Heart left ventricle (tissue), 16 donors: ENCODE measurements around the gene CSTPP1. TPM values are rescaled to one million over a fixed set of nuclear protein-coding genes. Genes with fewer than 3 reads are reported as not detected.

ENCODE experiments used
- ATAC-seq, 4 donors: fragments of 200-7000 bp; cut with Tn5 transposase; one replicate each; pipeline ENCODE4 v1.9.1; 2020 to 2022; ENCODE audit warnings: moderate library complexity in 4 of 4, mild to moderate bottlenecking in 3 of 4, moderate number of reproducible peaks in 1 of 4
- DNase-seq, 5 donors: peaks; one replicate each; pipeline ENCODE4 v3.0.0-alpha.2; 2020
- H3K27ac ChIP-seq, 12 donors: fragments of 200-600 bp; sonication (generic) in 4 of 12; one replicate each; pipeline versions ENCODE4 v1.5.0 to v1.8.0; 2016 to 2022; ENCODE audit warnings: mild to moderate bottlenecking in 2 of 12
- H3K27me3 ChIP-seq, 9 donors: fragments of 200-600 bp; sonication (generic) in 2 of 9; one replicate each; pipeline versions ENCODE4 v1.5.1 to v1.8.0; 2016 to 2022; ENCODE audit warnings: mild to moderate bottlenecking in 3 of 9
- H3K36me3 ChIP-seq, 9 donors: fragments of 200-600 bp; sonication (generic) in 2 of 9; one replicate each; pipeline versions ENCODE4 v1.5.0 to v1.8.0; 2018 to 2022; ENCODE audit warnings: mild to moderate bottlenecking in 2 of 9
- H3K4me1 ChIP-seq, 12 donors: fragments of 200-600 bp; sonication (generic) in 4 of 12; one replicate each; pipeline versions ENCODE4 v1.5.0 to v1.8.0; 2016 to 2022; ENCODE audit warnings: mild to moderate bottlenecking in 3 of 12
- H3K4me3 ChIP-seq, 12 donors: fragments of 200-600 bp; sonication (generic) in 4 of 12; one replicate each; pipeline versions ENCODE4 v1.5.0 to v1.8.0; 2017 to 2022; ENCODE audit warnings: mild to moderate bottlenecking in 9 of 12, moderate library complexity in 4 of 12
- H3K9me3 ChIP-seq, 12 donors: fragments of 200-600 bp; sonication (generic) in 4 of 12; one replicate each; pipeline versions ENCODE4 v1.5.0 to v1.8.0; 2016 to 2022; ENCODE audit warnings: mild to moderate bottlenecking in 1 of 12
- POLR2A ChIP-seq, 2 donors: fragments of 450-650 bp; IDR thresholded peaks; one replicate each; pipeline ENCODE4 v1.6.1; 2017; ENCODE audit warnings: antibody characterized with exemption in 2 of 2, mild to moderate bottlenecking in 2 of 2, moderate library complexity in 2 of 2
- WGBS, 4 donors: extraction: QIAGEN DNeasy Blood & Tissue Kit in 2 of 4; methylation state at CpG; one replicate each; pipeline versions ENCODE4 v1.1.5 to v1.1.7; 2013 to 2018; 5-methylcytosine and 5-hydroxymethylcytosine counted together
- intact Hi-C, 10 donors: fragments of 100-400 bp; cut with DNase I; formaldehyde crosslinking; loops; one replicate each; pipeline versions ENCODE4 v1.11.1 to v1.14.2; 2022
- polyA plus RNA-seq, 2 donors: library from polyadenylated mRNA; stranded (reverse); fragments of 200-250 nt; gene quantifications; one replicate each; pipeline ENCODE4 v1.2.3, GENCODE V29; 2013
- total RNA-seq, 9 donors: library from RNA; depleted of rRNA in 2 of 9; stranded (reverse); fragments of >200 nt in 2 of 9; fragmentation: NEBNext Ultra II Directional in 3 of 9; extraction: Animal tissue kit (Norgen Biotek cat#: 25700) in 3 of 9; gene quantifications; one replicate each; pipeline versions ENCODE4 v1.1.0 to v1.2.4, GENCODE V29; 2016 to 2023
- TF ChIP-seq, protein P1 (sequence below), 12 donors: fragments of 200-600 bp; sonication (generic) in 4 of 12; IDR thresholded peaks; one replicate each; pipeline versions ENCODE4 v1.5.0 to v1.8.0; 2018 to 2022; ENCODE audit warnings: antibody characterized with exemption in 12 of 12, mild to moderate bottlenecking in 5 of 12
- donor health status: ischemic (EF 13 %, LVEDD 7.1; RV severe dilation, severe dysfunction).
- donor health status: healthy with polysubstance abuse.
- donor health status: DM: no; HTN: yes; CAD: no.
- donor health status: DM: no; HTN: no; CAD: no.
- donor health status: ischemic (EF 25% LVEDD 6.9; RV normal size, moderate dysfunction).
- donor health status: ischemic (EF 25% LVEDD 5.7; RV mildly dilated, moderate dysfunction).
- donor health status: healthy.
- donor health status: DM: yes; HTN: yes; CAD: no.
- donor health status: ischemic (EF 35%, LVEDD 5.7; RV mildly dilated, moderate dysfunction).
- donor health status: nonischemic (EF 11% LVEDD 7.7; RV severe dilation, severe dysfunction).
- donor health status: DM: yes; HTN: yes; CAD: no.
- donor health status: PGD.
- donor health status: ischemic (EF 29% LVEDD 5.4; RV normal size, mild dysfunction).
- donor health status: nonischemic (EF 23%, LVEDD 6.1; RV moderate dilation, normal function).

The CSTPP1 gene
- total and polyA plus RNA-seq, 11 donors, result 9.9 to 33.4 (median 14.7) TPM

DNA sequence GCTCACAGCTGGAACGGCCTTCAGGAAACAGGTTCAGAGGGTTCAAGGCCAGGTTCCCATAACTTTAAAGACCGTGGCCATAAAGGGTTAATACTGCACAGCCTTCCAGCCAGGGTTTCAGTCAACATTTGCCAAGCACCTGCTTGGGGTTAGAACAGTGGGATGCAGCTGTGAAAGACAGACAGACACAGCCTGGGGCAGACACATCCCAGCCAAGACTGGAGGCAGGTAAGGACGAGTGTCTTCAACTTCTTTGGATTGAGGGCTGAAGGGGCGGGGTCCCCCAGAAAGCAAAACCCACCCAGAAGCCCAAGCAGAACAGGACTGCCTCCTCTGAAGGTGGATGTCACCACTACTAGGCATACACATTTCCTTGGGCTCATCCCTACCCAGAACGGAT lies 225.9 kb downstream of the CSTPP1 start:
- peaks cover 0 to 30% (median 6%) of the 10 kb centered on the region in 12 donors for H3K4me1 ChIP-seq
- no peak overlapping the region for H3K27ac ChIP-seq
- 62 to 75% (median 67%) methylated on average over 3 to 5 of the region's 5 CpGs for WGBS, 4 donors
- no peak overlapping the region for H3K4me3 ChIP-seq
- intact Hi-C loops, result no loop called here
- DNase-seq, result no peak
- H3K27me3 ChIP-seq, result no peaks in the 10 kb centered on the region
- ATAC-seq, result peak in 1 of 4 donors; percentile 3
- H3K9me3 ChIP-seq, result no peaks in the 10 kb centered on the region
- H3K36me3 ChIP-seq, result peaks cover 0 to 69% (median 43%) of the 10 kb centered on the region in 9 donors
- TF ChIP-seq, protein P1, sequence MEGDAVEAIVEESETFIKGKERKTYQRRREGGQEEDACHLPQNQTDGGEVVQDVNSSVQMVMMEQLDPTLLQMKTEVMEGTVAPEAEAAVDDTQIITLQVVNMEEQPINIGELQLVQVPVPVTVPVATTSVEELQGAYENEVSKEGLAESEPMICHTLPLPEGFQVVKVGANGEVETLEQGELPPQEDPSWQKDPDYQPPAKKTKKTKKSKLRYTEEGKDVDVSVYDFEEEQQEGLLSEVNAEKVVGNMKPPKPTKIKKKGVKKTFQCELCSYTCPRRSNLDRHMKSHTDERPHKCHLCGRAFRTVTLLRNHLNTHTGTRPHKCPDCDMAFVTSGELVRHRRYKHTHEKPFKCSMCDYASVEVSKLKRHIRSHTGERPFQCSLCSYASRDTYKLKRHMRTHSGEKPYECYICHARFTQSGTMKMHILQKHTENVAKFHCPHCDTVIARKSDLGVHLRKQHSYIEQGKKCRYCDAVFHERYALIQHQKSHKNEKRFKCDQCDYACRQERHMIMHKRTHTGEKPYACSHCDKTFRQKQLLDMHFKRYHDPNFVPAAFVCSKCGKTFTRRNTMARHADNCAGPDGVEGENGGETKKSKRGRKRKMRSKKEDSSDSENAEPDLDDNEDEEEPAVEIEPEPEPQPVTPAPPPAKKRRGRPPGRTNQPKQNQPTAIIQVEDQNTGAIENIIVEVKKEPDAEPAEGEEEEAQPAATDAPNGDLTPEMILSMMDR (IDR thresholded peaks at IDR 0.05), result no peak
- TF ChIP-seq POLR2A (IDR thresholded peaks at IDR 0.05), result no peak

DNA sequence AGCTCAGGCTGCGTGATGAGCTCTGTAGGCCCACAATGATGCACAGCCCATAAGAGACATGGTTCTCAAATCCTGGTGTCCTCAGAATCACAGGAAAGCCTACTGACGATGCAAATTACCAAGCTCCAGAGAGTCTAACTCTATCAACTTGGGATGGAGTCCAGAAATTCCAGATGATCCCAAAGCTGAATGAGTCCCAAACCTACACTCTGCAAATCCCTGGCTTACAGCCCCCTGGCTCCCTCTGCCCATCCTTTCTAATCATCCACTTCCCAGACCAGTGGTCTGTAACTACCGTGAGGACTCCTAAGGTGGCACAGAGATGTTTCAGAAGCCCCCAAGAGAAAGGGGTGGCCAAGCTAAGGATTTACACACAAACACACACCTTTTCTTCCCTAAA lies 226.6 kb downstream of the CSTPP1 start:
- no peak for TF ChIP-seq POLR2A (IDR thresholded peaks at IDR 0.05)
- TF ChIP-seq, protein P1 (IDR thresholded peaks at IDR 0.05), result no peak
- 16 to 34% (median 31%) methylated on average over 3 of the region's 3 CpGs for WGBS, 4 donors
- no peak overlapping the region for H3K27ac ChIP-seq
- DNase-seq (no peak), ATAC-seq (no peak)
- no peaks in the 10 kb centered on the region for H3K27me3 ChIP-seq
- intact Hi-C loops, result no loop called here
- H3K36me3 ChIP-seq, result peaks cover 4 to 71% (median 51%) of the 10 kb centered on the region in 9 donors
- no peak overlapping the region for H3K4me3 ChIP-seq
- peaks cover 0 to 30% (median 6%) of the 10 kb centered on the region in 12 donors for H3K4me1 ChIP-seq
- H3K9me3 ChIP-seq, result no peaks in the 10 kb centered on the region

DNA sequence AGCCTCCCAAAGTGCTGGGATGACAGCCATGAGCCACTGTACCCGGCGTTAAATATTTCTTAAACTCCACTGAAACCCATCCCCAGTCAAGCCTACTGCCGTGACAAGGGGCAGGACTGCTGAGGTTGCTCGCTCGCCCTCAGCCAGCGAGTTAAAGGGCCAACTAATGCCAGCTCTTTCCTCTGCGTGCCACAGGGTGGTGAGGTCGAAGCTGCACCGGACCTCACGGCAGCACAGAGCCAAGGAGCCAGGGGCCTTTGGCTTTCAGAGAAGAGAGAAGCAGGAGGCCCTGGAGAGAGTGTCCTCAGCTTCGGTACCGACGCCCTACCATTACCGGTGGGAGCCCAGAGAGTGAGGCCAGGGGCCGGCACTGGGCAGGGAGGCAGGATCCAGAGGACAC lies 227.3 kb downstream of the CSTPP1 start:
- H3K4me1 ChIP-seq, result peaks cover 0 to 30% (median 6%) of the 10 kb centered on the region in 12 donors
- 84 to 88% (median 87%) methylated on average over 15 of the region's 15 CpGs for WGBS, 4 donors
- no peak for DNase-seq
- intact Hi-C loops, result no loop called here
- no peak overlapping the region for H3K27ac ChIP-seq
- peaks cover 4 to 72% (median 58%) of the 10 kb centered on the region in 9 donors for H3K36me3 ChIP-seq
- no peak overlapping the region for H3K4me3 ChIP-seq
- ATAC-seq, result no peak
- H3K9me3 ChIP-seq, result no peaks in the 10 kb centered on the region
- TF ChIP-seq POLR2A (IDR thresholded peaks at IDR 0.05), result no peak
- TF ChIP-seq, protein P1 (IDR thresholded peaks at IDR 0.05), result no peak
- no peaks in the 10 kb centered on the region for H3K27me3 ChIP-seq

DNA sequence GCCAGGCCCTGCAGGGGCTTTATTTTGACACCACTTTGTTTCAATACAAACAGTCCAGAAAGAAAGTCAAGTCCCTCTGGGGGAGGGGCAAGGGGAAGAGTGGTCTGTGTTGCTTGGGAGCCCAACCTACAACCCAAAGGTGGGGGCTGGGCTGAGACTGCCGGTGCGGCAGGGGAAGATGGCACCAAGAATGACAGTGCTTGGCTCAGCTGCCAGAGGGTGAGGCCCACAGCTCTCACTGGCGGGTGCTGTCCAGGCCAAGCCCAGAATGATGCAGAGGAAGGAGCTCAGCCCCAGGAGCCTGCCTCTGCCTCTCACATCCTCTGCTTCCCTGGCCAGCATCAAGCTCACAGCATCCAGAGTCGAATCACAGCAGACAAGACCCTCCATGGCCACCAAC lies 227.8 kb downstream of the CSTPP1 start:
- Histone ChIP-seq H3K27me3 (no peaks in the 10 kb centered on the region), H3K4me1 (peaks cover 0 to 30% (median 6%) of the 10 kb centered on the region in 12 donors), H3K27ac (no peak overlapping the region), H3K36me3 (peaks cover 4 to 72% (median 62%) of the 10 kb centered on the region in 9 donors), H3K9me3 (no peaks in the 10 kb centered on the region), H3K4me3 (no peak overlapping the region)
- TF ChIP-seq POLR2A (IDR thresholded peaks at IDR 0.05), result no peak
- TF ChIP-seq, protein P1 (IDR thresholded peaks at IDR 0.05), result no peak
- 62 to 82% (median 66%) methylated on average over 3 to 4 of the region's 4 CpGs for WGBS, 4 donors
- ATAC-seq (no peak), DNase-seq (no peak)
- intact Hi-C loops, result no loop called here
